Hindlimb muscle (tissue), 1 donor: Measurements from ENCODE around the gene IKZF1. TPM values are rescaled to one million over a fixed set of nuclear protein-coding genes. Genes with fewer than 3 reads are reported as not detected.

Experiments used
- DNase-seq: peaks from one replicate; pipeline ENCODE4 v3.0.0-alpha.2; 2013
- polyA plus RNA-seq: library from polyadenylated mRNA; unstranded; fragments of 120-200 nt; gene quantifications from one replicate; pipeline ENCODE4 v1.2.1, GENCODE V29; 2013; ENCODE audit not compliant: insufficient read length

The IKZF1 gene
- polyA plus RNA-seq, 1 donor: 3.2 TPM

- peak; percentile 26 for DNase-seq
These were observed 51.9 kb downstream of the IKZF1 start for GRCh38 chr7:50356212-50356944.

- DNase-seq: no peak
These were observed 52.4 kb downstream of the IKZF1 start for GRCh38 chr7:50356945-50357268.

- no peak for DNase-seq
These were observed 52.9 kb downstream of the IKZF1 start for GRCh38 chr7:50357426-50357825.

GRCh38 chr7:50358041-50358705 is 53.7 kb downstream of the IKZF1 start:
- no peak for DNase-seq

- DNase-seq: no peak
These were observed 54.3 kb downstream of the IKZF1 start for GRCh38 chr7:50358779-50359178.

GRCh38 chr7:50359258-50359994 is 54.9 kb downstream of the IKZF1 start:
- DNase-seq: no peak

GRCh38 chr7:50359995-50360925 is 55.7 kb downstream of the IKZF1 start:
- no peak for DNase-seq

GRCh38 chr7:50362142-50362541 is 57.6 kb downstream of the IKZF1 start:
- no peak for DNase-seq

- DNase-seq: no peak
These were observed 58.3 kb downstream of the IKZF1 start for GRCh38 chr7:50362712-50363282.

- no peak for DNase-seq
These were observed 59.0 kb downstream of the IKZF1 start for GRCh38 chr7:50363327-50364060.

- DNase-seq: no peak
These were observed 60.1 kb downstream of the IKZF1 start for GRCh38 chr7:50364645-50365044.

GRCh38 chr7:50366311-50366710 is 61.8 kb downstream of the IKZF1 start:
- DNase-seq: no peak

- no peak for DNase-seq
These were observed 62.6 kb downstream of the IKZF1 start for GRCh38 chr7:50367100-50367499.

GRCh38 chr7:50367570-50367969 is 63.1 kb downstream of the IKZF1 start:
- DNase-seq: no peak

- no peak for DNase-seq
These were observed 63.9 kb downstream of the IKZF1 start for GRCh38 chr7:50368366-50368765.

- DNase-seq: no peak
These were observed 64.9 kb downstream of the IKZF1 start for GRCh38 chr7:50369143-50370026.

- DNase-seq: no peak
These were observed 66.4 kb downstream of the IKZF1 start for GRCh38 chr7:50370884-50371283.

- no peak for DNase-seq
These were observed 67.1 kb downstream of the IKZF1 start for GRCh38 chr7:50371551-50372021.

- no peak for DNase-seq
These were observed 68.4 kb downstream of the IKZF1 start for GRCh38 chr7:50372923-50373322.
